Urinary bladder (tissue), 4 donors: ENCODE results near the gene PLA2G2F. TPM values are rescaled to one million over a fixed set of nuclear protein-coding genes. Genes with fewer than 3 reads are reported as not detected.

Experiments
- DNase-seq: peaks from one replicate; pipeline ENCODE4 v3.0.0-alpha.2; 2015; ENCODE audit errors: extremely low spot score
- H3K27ac ChIP-seq: one replicate; pipeline ENCODE4 v1.5.1; 2013; ENCODE audit warnings: low read depth, mild to moderate bottlenecking, moderate library complexity
- H3K36me3 ChIP-seq: one replicate; pipeline ENCODE4 v1.6.1; 2013; ENCODE audit warnings: mild to moderate bottlenecking, moderate library complexity; ENCODE audit not compliant: insufficient read depth
- H3K4me1 ChIP-seq: one replicate; pipeline ENCODE4 v1.6.1; 2013; ENCODE audit warnings: mild to moderate bottlenecking, moderate library complexity; ENCODE audit not compliant: insufficient read depth
- H3K4me3 ChIP-seq: one replicate; pipeline ENCODE4 v1.5.1; 2013; ENCODE audit warnings: low read depth, low read length
- WGBS: extraction: QIAGEN DNeasy Blood & Tissue Kit; methylation state at CpG from one replicate; pipeline ENCODE4 v1.1.7; 2013; 5-methylcytosine and 5-hydroxymethylcytosine counted together
- polyA plus RNA-seq: library from polyadenylated mRNA; stranded (reverse); fragments of 200-250 nt; gene quantifications from one replicate; pipeline ENCODE4 v1.2.3, GENCODE V29; 2013
- total RNA-seq: library from RNA; depleted of rRNA; stranded (reverse); fragments of >200 nt; gene quantifications from one replicate; pipeline ENCODE4 v1.2.3, GENCODE V29; 2014
- donor health status: healthy with polysubstance abuse.
- donor health status: healthy.

PLA2G2F gene
- total and polyA plus RNA-seq, 2 donors: 1.3 to 2.6 TPM

GRCh38 chr1:20154301-20154831 is 15.2 kb downstream of the PLA2G2F start:
- no peaks in the 10 kb centered on the region for H3K36me3 ChIP-seq
- no peak overlapping the region for H3K4me3 ChIP-seq
- DNase-seq: no peak
- H3K27ac ChIP-seq: no peak overlapping the region
- no peaks in the 10 kb centered on the region for H3K4me1 ChIP-seq
- WGBS: 86% methylated on average over 18 of the region's 18 CpGs

GRCh38 chr1:20158358-20159070 is 19.4 kb downstream of the PLA2G2F start:
- Histone ChIP-seq H3K4me3 (no peak overlapping the region), H3K36me3 (no peaks in the 10 kb centered on the region), H3K27ac (no peak overlapping the region), H3K4me1 (no peaks in the 10 kb centered on the region)
- 89% methylated on average over 7 of the region's 7 CpGs for WGBS
- DNase-seq: no peak

DNA sequence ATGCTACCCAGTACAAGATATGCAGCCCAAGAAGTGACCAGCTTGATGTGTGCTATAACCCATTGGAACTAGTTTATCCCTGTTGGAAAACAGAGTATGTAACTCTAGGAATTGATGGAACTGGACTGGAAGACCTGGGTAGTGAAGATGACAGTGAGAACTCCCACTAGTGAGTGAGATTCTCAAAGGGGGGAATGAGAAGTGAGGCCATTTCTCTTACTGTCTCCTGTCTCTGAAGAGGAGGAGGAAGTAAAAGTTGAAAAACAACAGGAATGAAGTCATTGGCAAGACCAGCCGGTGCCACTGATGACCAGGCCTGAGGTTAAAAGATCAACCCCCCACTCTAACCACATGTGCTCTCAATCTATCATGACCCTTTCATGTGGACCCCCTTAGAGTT is 20.9 kb downstream of the PLA2G2F start:
- WGBS: 88% methylated on average over 1 of the region's 1 CpG
- Histone ChIP-seq H3K36me3 (no peaks in the 10 kb centered on the region), H3K27ac (no peak overlapping the region), H3K4me3 (no peak overlapping the region), H3K4me1 (no peaks in the 10 kb centered on the region)
- DNase-seq: no peak

DNA sequence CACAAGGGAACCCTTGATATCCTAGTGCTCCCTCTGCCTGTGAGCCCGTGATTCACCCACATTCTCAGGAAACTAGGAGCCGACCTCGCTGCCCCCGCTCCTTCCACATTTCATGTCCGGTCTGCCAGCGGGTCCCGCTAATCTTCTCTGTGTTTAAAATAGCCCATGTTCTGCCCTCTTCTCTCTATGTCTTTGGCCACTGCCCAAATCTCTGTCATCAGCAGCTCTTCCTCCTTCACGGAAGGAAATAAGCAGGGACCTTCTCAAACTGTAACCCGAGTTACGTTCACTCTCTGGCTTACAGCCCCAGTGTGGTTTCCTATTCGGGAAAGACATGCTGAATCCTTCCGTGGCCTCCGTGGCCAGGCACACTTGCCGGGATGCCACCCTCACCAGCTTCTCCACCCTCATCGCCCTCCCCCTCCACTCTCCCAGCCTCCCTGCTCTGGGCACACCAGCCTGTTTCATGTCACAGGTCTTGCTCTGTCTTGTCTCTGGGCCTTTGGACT is 25.6 kb downstream of the PLA2G2F start:
- no peaks in the 10 kb centered on the region for H3K36me3 ChIP-seq
- H3K4me3 ChIP-seq: no peak overlapping the region
- no peaks in the 10 kb centered on the region for H3K4me1 ChIP-seq
- 48% methylated on average over 15 of the region's 15 CpGs for WGBS
- no peak for DNase-seq
- H3K27ac ChIP-seq: no peak overlapping the region

- H3K4me1 ChIP-seq: no peaks in the 10 kb centered on the region
- 91% methylated on average over 16 of the region's 16 CpGs for WGBS
- no peaks in the 10 kb centered on the region for H3K36me3 ChIP-seq
- no peak overlapping the region for H3K27ac ChIP-seq
- no peak overlapping the region for H3K4me3 ChIP-seq
- DNase-seq: no peak
These were observed 26.4 kb downstream of the PLA2G2F start for GRCh38 chr1:20165522-20165951.

DNA sequence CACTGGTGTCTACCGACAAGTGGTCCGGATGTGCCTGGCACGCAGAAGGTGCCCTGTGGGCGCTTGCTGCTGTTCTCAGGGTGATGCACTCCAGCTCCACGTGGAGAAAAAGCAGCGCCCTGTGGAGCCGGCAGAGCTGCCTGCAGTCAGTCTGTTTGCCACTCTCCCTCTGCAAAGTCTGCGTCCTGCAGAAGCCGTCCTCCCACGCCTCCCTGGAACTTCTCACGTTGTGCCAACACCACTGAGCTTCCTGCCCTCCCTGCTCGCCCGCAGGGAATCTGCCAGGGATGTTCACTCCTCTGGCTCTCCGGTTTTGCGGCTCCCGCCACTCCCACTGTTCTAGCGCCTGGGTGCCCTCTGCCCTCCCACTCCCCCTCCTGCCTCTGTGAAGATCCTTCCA is 26.9 kb downstream of the PLA2G2F start:
- WGBS: 66% methylated on average over 17 of the region's 17 CpGs
- Histone ChIP-seq H3K27ac (no peak overlapping the region), H3K4me3 (no peak overlapping the region), H3K36me3 (no peaks in the 10 kb centered on the region), H3K4me1 (no peaks in the 10 kb centered on the region)
- DNase-seq: no peak

DNA sequence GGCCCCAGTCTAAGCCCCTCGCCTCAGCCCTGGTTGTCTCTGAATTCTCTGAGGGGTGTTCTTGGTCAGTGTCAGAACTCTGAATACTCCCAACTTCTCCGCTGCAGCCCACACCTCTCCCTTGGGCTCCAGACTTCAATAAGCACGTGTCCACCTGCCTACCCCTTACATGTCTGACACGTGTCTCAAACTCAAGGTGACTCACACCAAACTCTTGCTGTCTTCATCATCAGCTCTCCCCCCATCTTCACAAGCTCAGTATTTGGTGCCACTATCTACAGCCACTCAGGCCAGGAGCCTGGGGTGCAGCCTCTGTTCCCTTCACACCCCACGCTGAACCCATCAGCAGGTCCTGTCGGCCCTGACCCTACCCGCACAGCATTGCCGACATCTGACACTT is 28.0 kb downstream of the PLA2G2F start:
- H3K4me3 ChIP-seq: no peak overlapping the region
- H3K27ac ChIP-seq: no peak overlapping the region
- no peaks in the 10 kb centered on the region for H3K4me1 ChIP-seq
- 81% methylated on average over 8 of the region's 8 CpGs for WGBS
- H3K36me3 ChIP-seq: no peaks in the 10 kb centered on the region
- no peak for DNase-seq

DNA sequence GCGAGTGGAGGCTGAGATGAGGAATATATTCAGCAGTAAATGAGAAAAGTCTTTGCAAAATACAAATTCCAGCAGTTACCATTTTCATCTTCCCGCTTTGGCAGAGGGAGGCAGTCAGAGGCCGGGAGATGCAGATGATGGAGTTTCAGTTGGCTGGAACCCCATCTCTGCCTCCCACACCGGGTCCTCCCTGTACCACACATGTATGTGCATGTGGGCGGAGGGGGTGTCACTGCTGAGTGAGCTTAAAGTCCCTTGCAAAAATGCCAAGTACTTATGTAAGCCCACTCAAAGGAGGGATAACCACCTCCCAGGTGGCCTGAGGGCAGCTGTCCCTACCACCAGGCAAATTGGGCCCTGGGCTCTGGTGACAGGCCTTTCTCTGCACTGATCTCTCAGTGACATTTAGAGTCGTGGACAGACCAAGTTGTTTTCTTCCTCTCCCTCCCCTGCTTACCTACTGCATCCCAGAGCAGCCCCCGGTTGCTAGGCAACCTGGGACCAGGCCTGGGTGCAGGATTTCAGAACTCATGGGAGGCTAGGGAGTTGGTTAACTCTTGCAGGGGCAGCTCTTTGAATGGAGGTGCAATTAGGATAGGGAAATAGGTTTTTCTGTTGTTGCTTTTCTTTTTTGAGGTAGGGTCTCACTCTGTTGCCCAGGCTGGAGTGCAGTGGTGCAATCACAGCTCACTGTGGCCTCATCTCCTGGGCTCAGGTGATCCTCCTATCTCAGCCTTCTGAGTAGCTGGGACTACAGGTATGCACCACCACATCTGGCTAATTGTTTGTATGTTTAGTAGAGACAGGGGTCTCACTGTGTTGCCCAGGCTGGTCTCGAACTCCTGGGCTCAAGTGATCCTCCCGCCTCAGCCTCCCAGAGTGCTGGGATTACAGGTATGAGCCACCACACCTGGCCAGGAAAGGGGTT is 29.7 kb downstream of the PLA2G2F start:
- no peaks in the 10 kb centered on the region for H3K36me3 ChIP-seq
- H3K4me3 ChIP-seq: no peak overlapping the region
- H3K4me1 ChIP-seq: no peaks in the 10 kb centered on the region
- no peak overlapping the region for H3K27ac ChIP-seq
- WGBS: 68% methylated on average over 9 of the region's 9 CpGs
- no peak for DNase-seq

- no peaks in the 10 kb centered on the region for H3K4me1 ChIP-seq
- H3K36me3 ChIP-seq: no peaks in the 10 kb centered on the region
- WGBS: 88% methylated on average over 5 of the region's 5 CpGs
- no peak for DNase-seq
- H3K27ac ChIP-seq: no peak overlapping the region
- H3K4me3 ChIP-seq: no peak overlapping the region
These were observed 30.8 kb downstream of the PLA2G2F start for GRCh38 chr1:20169932-20170331.

- Histone ChIP-seq H3K4me1 (no peaks in the 10 kb centered on the region), H3K27ac (no peak overlapping the region), H3K4me3 (no peak overlapping the region), H3K36me3 (no peaks in the 10 kb centered on the region)
- DNase-seq: no peak
- WGBS: 83% methylated on average over 12 of the region's 12 CpGs
These were observed 33.0 kb downstream of the PLA2G2F start for GRCh38 chr1:20172033-20172590.

- no peak overlapping the region for H3K4me3 ChIP-seq
- no peak for DNase-seq
- no peaks in the 10 kb centered on the region for H3K36me3 ChIP-seq
- no peaks in the 10 kb centered on the region for H3K4me1 ChIP-seq
- 57% methylated on average over 9 of the region's 9 CpGs for WGBS
- H3K27ac ChIP-seq: no peak overlapping the region
These were observed 36.0 kb downstream of the PLA2G2F start for GRCh38 chr1:20174937-20175666.

GRCh38 chr1:20178634-20179370 is 39.7 kb downstream of the PLA2G2F start:
- no peak for DNase-seq
- 79% methylated on average over 13 of the region's 13 CpGs for WGBS
- Histone ChIP-seq H3K4me1 (no peaks in the 10 kb centered on the region), H3K4me3 (no peak overlapping the region), H3K27ac (no peak overlapping the region), H3K36me3 (no peaks in the 10 kb centered on the region)
